NB4 (cell line): ENCODE data around the gene ZFYVE28.

Experiments used
- CTCF ChIP-seq: IDR thresholded peaks from one replicate; pipeline ENCODE4 v1.5.1; 2012; ENCODE audit warnings: low read depth, low read length
- POLR2A ChIP-seq: IDR thresholded peaks from 2 replicates; pipeline ENCODE4 v1.6.1; 2011; ENCODE audit warnings: mild to moderate bottlenecking; ENCODE audit not compliant: insufficient read length; ENCODE audit errors: extremely low read depth

- TF ChIP-seq CTCF = no peak
- TF ChIP-seq POLR2A = no peak
Measured at GRCh38 chr4:2449051-2449450, 30.6 kb upstream of the ZFYVE28 start.
